ENCODE data around the gene PLXNA4.

The PLXNA4 gene

DNA sequence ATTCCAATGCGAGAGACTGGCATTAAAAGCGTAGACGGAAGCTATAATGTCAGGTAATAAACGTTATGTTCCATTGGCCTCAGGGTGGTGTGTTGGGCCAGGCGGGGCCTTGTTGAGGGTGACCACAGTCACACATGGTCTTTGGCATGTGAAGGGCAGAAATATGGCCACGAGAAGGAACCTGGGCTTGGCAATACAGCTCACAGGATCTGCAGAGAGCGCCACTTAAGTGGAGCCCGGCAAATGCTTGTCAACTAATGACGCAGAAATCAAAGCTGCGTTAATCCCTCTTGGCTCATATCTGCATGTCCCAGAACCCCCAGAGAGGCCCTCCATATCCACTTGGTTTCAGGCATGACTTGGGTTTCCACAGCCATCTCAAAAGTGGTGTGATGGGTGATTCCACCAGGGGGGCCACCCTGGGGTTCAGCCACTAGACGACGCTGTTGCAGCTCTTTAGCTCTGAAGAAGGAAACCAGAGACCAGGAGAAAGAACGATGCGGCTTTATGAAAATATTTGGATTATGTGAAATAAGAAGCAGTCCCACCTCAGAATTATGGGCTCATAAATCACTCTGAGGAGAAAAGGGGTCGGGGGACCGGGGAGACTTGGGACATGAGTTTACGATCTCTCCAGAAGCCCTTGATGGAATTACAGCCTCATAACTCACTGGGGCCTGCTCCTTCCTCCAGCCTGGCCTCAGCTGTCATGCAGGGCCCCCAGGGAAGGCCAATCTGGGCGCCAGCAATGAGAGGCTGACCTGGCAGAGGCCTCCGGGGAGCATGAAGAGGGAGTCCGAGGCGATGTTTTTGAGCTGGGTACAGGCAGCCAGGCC, 462.5 kb downstream of the PLXNA4 start:
- no peak for DNase-seq (ENCODE audit: low spot score)

DNA sequence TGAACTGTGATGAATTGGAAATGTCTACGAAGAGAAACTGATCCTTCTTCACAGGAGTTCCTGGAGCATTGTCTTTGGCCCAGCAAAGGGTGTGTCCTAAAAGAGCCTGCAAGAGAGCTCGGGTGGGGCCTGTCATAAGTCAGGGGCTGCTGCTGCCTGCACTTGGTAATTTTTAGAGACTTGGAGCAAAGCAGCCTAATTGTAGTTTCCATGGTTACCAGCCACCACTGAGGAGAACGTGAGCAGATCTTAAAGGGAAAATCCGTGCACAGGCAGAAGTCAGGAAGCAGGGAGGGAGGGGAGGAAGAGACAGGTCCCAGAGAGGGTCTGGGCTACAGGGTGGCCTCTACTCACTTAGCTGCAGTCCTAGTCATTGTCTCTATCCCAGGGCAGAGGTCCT, 463.6 kb downstream of the PLXNA4 start:
- no peak for DNase-seq (ENCODE audit: low spot score)

DNA sequence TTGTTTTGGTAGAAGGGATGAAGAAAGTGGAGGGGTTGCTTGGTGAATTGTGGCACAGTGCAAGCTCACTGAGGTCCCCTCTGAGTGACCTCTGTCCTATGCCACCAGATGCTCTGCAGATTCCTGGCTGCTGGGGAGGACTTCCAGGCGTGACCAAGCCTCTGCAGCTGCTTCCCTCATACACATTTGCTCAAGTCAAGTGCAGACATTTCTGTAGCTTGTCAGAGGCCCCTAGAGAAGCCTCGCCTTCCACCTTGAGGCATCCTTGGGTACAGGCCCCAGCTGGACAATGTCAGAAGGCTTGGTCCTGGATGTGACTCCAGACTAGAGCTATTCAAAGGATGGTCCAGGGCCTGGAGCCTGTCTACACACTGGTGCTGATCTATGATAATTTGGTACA, 464.2 kb downstream of the PLXNA4 start:
- no peak for DNase-seq (ENCODE audit: low spot score)

GRCh38 chr7:132110692-132111091, 465.6 kb downstream of the PLXNA4 start:
- no peak for DNase-seq (ENCODE audit: low spot score)

- no peak for DNase-seq (ENCODE audit: low spot score)
Observed at GRCh38 chr7:132109769-132110168, 466.5 kb downstream of the PLXNA4 start.

GRCh38 chr7:132108563-132108962, 467.7 kb downstream of the PLXNA4 start:
- no peak for DNase-seq (ENCODE audit: low spot score)

GRCh38 chr7:132106491-132106890, 469.8 kb downstream of the PLXNA4 start:
- no peak for DNase-seq (ENCODE audit: low spot score)

GRCh38 chr7:132105096-132105495, 471.2 kb downstream of the PLXNA4 start:
- no peak for DNase-seq (ENCODE audit: low spot score)

- no peak for DNase-seq (ENCODE audit: low spot score)
Observed at GRCh38 chr7:132103718-132104117, 472.6 kb downstream of the PLXNA4 start.

DNA sequence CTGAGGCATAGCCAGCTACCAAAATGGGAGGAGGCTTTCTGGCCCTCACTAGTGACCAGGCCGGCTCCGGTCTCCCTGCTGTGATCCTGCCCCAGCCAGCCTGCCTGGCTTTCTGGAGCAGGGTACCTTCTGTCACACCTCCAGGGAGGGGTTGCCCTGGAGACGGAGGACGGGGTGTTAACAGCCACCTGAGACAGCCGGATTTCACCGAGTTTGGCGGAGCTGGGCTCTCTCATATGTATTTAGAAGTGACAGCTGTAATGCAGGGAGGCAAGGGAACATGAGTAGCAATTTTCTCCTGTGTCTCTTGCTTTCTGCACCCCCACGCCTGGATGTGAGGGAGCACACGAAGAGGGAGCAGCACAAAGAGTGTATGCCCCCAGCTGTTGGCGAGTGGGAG, 473.3 kb downstream of the PLXNA4 start:
- no peak for DNase-seq (ENCODE audit: low spot score)

- DNase-seq (ENCODE audit: low spot score): no peak
Observed at GRCh38 chr7:132102391-132102790, 473.9 kb downstream of the PLXNA4 start.

DNA sequence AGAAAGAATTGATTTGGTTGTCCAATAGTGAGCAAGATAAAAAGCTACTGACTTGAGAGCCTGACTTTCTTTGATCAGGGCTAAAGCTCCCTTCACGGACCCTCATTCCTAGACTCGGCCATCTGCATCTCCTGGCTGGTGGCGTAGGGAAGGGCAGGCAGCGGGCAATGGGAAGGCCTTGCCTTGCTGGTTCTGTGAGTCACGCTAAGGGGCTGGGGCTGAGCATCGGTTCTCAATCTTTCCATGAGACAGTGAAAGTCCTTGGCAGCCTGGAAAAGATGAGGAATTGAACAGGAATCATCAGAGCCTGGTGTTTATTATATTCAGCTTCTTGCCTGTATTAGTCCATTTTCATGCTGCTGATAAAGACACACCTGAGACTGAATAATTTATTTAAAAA, 475.3 kb downstream of the PLXNA4 start:
- no peak for DNase-seq (ENCODE audit: low spot score)

DNA sequence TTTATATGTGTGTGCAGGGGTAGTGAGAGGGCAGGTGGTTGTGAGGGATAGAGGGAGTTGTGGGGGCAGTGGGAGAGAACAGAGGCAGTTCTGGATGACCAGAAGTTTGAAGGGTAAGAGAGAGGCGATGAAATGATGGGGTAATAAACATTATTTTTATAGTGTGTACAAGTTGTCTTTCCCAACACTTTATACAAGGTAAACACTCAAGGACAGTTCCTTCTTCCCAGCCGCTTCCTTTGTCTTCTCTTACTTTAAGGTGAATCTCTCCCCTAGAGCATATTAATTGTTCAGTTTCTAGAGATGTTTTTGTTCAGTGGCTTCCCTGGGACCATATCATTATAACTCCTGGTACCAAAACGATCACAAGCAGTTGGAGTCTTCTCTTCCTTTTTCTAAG, 475.8 kb downstream of the PLXNA4 start:
- no peak for DNase-seq (ENCODE audit: low spot score)

GRCh38 chr7:132099163-132099562, 477.1 kb downstream of the PLXNA4 start:
- no peak for DNase-seq (ENCODE audit: low spot score)

DNA sequence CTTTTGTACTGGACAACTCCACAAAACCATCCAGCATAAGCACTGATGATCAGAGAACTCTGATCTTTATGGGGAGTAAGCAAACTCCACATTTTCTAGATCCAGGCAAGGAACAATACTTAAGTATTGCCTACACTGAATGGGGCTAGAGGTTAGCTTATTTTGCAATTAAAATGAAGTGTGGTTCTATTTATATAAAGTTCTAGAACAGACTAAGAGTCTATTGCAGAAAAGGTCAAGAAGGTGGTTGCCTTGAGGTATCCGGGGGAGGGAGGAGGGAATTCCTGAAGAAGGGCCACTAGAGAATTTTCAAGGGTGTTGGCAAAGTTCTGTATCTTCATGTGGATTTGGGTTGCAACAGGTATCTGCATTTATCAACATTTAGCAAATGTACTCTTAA, 477.9 kb downstream of the PLXNA4 start:
- no peak for DNase-seq (ENCODE audit: low spot score)

DNA sequence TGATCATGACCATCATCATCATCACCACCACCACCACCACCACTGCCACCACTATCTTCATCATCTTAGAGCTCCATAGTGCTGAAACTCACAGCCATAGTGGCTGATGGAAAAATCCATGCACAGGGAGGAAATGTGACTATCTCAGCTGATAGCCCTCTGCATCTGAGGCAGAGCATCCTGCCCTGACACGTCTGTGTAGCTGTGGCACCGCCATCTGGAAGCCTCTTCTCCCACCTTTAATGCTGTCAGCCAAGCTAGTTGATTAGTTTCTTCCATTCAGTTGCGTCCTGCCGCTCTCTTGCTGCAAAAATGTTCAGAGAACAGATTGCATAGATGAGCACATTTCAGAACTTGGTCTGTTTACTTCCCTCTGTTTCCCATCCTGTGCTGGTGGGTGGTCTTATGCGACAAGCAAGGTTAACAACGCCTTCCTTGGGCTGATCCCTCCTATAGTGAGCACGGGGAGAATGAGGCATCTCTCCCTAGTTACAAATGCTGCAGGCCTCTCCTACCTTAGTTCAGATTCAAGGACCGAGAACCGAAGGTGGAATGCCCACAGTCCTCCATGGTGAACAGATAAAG, 478.6 kb downstream of the PLXNA4 start:
- no peak for DNase-seq (ENCODE audit: low spot score)

DNA sequence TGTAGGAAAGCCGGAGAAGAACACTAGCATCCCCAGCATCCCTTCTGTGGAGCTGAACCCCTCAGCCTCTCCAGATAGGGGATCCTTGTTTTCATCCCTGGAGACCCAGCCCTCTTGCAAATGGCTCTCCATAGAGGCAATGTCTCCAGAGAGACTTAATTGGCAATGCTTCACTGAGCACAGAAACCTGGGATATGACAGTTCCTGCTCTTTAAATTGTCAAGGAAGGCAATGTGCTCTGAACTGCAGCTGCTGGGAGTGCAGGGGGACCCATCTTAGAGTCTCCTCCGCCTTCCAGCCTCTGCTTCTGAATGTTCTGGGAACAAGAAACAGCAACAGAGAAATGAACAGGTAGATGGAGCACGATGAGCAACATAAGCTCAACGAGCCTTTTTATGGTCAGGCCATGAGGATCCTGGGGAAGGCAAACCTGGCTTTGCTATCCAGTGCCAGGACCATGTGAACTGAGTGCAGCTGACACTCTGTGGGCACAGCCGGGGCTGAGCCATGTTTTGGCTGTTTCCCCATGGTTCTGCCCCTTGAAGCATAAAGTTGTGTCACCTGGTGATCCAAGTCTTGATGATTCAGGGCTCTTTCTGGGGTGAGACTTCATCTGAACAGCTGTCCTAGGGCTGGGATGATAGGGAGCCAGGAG, 481.0 kb downstream of the PLXNA4 start:
- DNase-seq (ENCODE audit: low spot score): no peak

- no peak for DNase-seq (ENCODE audit: low spot score)
Observed at GRCh38 chr7:132092106-132092505, 484.2 kb downstream of the PLXNA4 start.

DNA sequence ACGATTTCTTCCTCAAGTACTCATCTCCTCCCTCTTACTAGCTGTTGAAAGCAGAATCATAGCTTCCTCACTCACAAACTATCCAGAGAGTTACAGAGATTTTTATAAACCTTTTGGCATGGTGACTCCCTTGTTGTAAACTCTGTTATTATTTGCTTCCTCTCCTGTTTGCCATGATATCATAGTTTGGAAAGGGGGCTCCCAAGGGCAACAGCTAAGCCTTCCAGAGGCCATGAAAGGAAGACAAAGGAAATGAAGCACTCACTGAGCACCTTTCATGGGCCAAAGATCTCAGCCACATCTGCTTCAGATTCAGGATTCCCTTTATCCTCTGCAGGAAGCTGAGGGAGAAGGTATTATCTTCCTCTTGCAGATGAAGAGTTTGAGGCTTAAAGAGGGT, 484.6 kb downstream of the PLXNA4 start:
- no peak for DNase-seq (ENCODE audit: low spot score)

GRCh38 chr7:132090444-132090843, 485.8 kb downstream of the PLXNA4 start:
- DNase-seq (ENCODE audit: low spot score): no peak

DNA sequence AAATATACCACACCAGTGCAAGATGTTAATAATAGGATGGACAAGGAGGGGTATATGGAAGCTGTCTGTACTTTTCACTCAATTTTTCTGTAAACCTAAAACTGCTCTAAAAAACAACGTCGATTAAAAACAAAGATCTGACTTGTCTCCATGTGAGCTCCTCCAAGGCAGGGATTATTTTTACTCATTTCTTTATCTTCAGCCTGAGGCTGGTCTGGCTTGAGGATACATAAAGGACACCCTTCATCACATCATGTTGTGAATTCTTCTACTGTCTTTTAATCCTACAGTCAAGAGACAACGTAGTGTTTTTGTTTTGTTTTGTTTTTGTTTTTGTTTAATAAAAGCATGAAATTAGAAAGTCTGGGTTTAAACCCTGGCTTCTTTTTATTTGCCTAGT, 486.9 kb downstream of the PLXNA4 start:
- no peak for DNase-seq (ENCODE audit: low spot score)

DNA sequence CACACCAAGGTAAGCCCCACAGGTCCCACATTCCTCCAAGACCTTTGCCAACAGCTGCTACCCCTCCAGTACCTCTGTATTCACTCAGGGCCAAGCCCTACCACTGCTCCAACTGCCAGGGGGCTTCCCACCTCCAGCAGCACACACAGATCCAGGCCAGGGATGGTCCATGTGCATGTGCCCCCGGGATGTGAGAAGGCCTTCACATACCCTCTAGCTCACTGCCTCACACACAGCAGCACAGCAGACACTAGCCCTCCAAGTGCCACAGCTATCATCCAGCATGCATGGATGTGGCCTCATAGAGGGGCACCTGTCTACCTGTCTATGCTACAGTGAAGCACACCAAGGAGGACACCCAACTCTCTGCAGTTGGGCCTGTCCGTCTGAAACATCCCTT, 488.8 kb downstream of the PLXNA4 start:
- no peak for DNase-seq (ENCODE audit: low spot score)

DNA sequence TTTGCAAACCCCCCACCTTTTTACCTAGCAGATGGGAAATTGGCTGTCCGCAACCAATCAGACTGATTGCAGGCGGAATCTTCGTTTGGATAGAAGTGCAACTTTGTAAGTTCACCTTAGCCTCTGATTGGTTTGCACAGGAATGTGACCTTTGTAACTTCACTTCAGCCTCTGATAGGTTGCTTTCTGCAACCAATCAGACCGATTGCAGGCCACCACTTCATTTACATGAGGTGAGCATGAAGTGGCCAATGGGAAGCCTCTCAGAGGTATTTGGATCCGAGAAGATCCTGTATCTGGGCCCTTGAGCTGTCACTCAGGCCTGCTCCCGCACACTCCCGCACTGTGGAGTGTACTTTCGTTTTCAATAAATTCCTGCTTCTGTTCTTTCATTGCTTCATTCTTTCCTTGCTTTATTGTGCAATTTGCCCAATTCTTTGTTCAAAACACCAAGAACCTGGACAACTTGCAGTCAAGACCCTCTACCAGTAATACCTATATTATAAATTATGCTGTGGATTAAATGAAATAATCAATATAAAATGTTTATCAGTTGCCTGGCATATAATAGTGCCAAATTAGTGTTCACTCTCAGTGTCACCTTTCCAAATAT, 491.4 kb downstream of the PLXNA4 start:
- no peak for DNase-seq (ENCODE audit: low spot score)
